Measurements from ENCODE around the gene ATPAF2.
"Not testable (repeated sequence)": the region's sequence is repeated elsewhere in the genome, so short reads cannot be mapped to it uniquely, and the experiment has no call there.

Gene ATPAF2

GRCh38 chr17:18000030-18000408 is 38.9 kb downstream of the ATPAF2 start:
- no peaks in the 10 kb centered on the region for H3K36me3 Mint-ChIP-seq (ENCODE audit: insufficient read depth)
- no peak overlapping the region for H3K4me3 Mint-ChIP-seq
- DNase-seq (ENCODE audit: low spot score in 2 of 2) (no peak), ATAC-seq (replicated peaks; ENCODE audit: extremely low read depth, poor library complexity, severe bottlenecking) (no peak)
- H3K27me3 Mint-ChIP-seq, result no peaks in the 10 kb centered on the region
- peaks cover under 1% of the 10 kb centered on the region for H3K4me1 Mint-ChIP-seq
- H3K27ac Mint-ChIP-seq (ENCODE audit: low read depth), result no peak overlapping the region
- no peaks in the 10 kb centered on the region for H3K9me3 Mint-ChIP-seq

GRCh38 chr17:17999364-18000029 is 39.5 kb downstream of the ATPAF2 start:
- Mint-ChIP-seq H3K9me3 (no peaks in the 10 kb centered on the region), H3K27me3 (no peaks in the 10 kb centered on the region), H3K4me3 (no peak overlapping the region), H3K4me1 (peaks cover 4% of the 10 kb centered on the region), H3K27ac (ENCODE audit: low read depth) (no peak overlapping the region), H3K36me3 (ENCODE audit: insufficient read depth) (no peaks in the 10 kb centered on the region)
- ATAC-seq (replicated peaks; ENCODE audit: extremely low read depth, poor library complexity, severe bottlenecking), result no peak
- no peak for DNase-seq (ENCODE audit: low spot score in 2 of 2)

DNA sequence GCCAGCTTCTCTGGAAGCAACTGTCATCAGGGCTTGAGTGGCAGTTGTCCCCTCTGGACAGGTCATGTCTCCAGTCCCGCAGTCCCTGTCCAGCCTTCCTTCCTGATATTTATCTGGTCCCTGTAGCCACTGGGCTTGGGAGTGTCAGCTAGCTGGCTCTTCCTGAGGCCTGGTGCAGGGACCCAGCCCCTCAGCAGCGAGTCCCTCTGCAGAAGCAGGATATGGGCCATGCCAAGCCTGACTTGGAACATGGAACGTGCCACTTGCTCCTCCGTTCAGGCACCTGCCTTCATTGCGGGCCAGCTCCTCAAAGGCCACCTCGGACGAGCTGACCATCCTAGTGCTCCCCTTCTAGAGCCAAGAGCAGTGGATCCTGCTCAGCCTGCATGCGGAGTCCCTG is 40.0 kb downstream of the ATPAF2 start:
- H3K27ac Mint-ChIP-seq (ENCODE audit: low read depth), result no peak overlapping the region
- no peaks in the 10 kb centered on the region for H3K27me3 Mint-ChIP-seq
- H3K4me3 Mint-ChIP-seq, result no peak overlapping the region
- no peak for DNase-seq (ENCODE audit: low spot score in 2 of 2)
- peaks cover 4% of the 10 kb centered on the region for H3K4me1 Mint-ChIP-seq
- no peaks in the 10 kb centered on the region for H3K36me3 Mint-ChIP-seq (ENCODE audit: insufficient read depth)
- no peak for ATAC-seq (replicated peaks; ENCODE audit: extremely low read depth, poor library complexity, severe bottlenecking)
- no peaks in the 10 kb centered on the region for H3K9me3 Mint-ChIP-seq

DNA sequence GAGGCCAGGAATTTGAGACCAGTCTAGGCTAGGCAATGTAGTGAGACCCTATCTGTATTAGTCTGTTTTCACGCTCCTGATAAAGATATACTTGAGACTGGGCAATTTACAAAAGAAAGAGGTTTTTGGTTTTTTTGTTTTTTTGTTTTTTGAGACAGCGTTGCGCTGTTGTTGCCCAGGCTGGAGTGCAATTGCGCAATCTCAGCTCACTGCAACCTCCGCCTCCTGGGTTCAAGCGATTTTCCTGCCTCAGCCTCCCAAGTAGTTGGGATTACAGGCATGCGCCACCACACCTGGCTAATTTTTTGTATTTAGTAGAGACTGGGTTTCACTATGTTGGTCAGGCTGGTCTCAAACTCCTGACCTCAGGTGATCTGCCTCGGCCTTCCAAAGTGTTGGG is 43.1 kb downstream of the ATPAF2 start:
- not testable (repeated sequence) for H3K27ac Mint-ChIP-seq (ENCODE audit: low read depth); H3K4me3 Mint-ChIP-seq; ATAC-seq (replicated peaks; ENCODE audit: extremely low read depth, poor library complexity, severe bottlenecking); H3K9me3 Mint-ChIP-seq; DNase-seq (ENCODE audit: low spot score in 2 of 2); H3K27me3 Mint-ChIP-seq; H3K4me1 Mint-ChIP-seq; H3K36me3 Mint-ChIP-seq (ENCODE audit: insufficient read depth)

DNA sequence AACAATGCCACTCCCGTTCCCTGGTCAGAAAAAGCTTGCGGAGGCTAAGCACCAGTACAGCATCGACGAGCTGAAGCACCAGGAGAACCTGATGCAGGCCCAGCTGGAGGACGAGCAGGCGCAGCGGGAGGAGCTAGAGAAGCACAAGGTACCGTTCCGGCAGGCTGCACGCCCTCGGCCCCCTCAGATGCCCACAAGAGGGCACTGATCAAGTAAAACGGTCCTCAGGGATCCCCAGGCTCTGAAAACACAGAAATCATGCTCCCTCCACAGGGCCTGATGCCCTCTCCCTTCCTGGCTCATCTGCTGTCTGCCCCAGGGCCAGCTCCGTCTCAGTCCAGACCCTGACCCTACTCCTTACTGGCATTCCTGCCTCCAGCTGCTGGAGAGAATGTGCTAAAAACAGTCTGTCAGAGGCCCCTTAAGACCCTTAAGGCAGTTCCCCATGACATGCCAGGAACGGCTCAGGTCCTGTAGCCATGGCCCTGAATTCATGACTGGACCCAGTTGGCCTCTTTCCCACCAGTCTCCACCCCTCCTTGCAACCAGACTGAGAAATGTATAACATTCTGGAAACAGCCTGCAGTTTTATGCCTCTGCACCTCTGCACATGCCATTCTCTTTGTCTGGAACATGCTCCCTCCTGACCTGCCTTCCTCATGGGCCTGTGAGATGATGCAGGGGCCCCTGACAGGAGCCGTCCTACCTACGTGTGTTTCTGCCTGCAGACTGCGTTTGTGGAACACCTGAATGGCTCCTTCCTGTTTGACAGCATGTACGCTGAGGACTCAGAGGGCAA is 44.5 kb downstream of the ATPAF2 start:
- Mint-ChIP-seq H3K4me1 (peaks cover 4% of the 10 kb centered on the region), H3K4me3 (no peak overlapping the region), H3K9me3 (no peaks in the 10 kb centered on the region), H3K27ac (ENCODE audit: low read depth) (peak overlapping the region; percentile 3), H3K36me3 (ENCODE audit: insufficient read depth) (no peaks in the 10 kb centered on the region), H3K27me3 (no peaks in the 10 kb centered on the region)
- DNase-seq (ENCODE audit: low spot score in 2 of 2) (no peak), ATAC-seq (replicated peaks; ENCODE audit: extremely low read depth, poor library complexity, severe bottlenecking) (no peak)

- no peak overlapping the region for H3K4me3 Mint-ChIP-seq
- no peak overlapping the region for H3K27ac Mint-ChIP-seq (ENCODE audit: low read depth)
- no peak for ATAC-seq (replicated peaks; ENCODE audit: extremely low read depth, poor library complexity, severe bottlenecking)
- H3K27me3 Mint-ChIP-seq, result no peaks in the 10 kb centered on the region
- no peak for DNase-seq (ENCODE audit: low spot score in 2 of 2)
- H3K9me3 Mint-ChIP-seq, result no peaks in the 10 kb centered on the region
- peaks cover 4% of the 10 kb centered on the region for H3K4me1 Mint-ChIP-seq
- H3K36me3 Mint-ChIP-seq (ENCODE audit: insufficient read depth), result no peaks in the 10 kb centered on the region
Observed at GRCh38 chr17:17993852-17994251, 45.1 kb downstream of the ATPAF2 start.

DNA sequence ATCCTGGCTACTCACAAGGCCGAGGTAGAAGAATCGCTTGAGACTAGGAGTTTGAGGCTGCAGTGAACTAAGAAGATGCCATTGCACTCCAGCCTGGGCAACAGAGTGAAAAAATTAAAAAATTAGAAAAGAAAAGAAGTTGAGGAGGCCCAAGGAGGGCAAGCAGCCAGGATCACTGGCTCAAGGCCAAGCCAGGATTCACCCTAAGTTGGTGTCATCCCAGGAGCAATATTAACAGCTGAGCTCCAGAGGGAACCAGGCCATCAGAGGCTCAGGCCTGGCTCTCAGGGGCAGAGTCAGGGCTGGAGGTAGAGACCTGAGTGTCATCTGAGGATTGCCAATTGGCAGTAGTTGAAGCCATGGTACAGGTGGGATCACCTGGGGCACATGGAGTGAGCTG is 45.6 kb downstream of the ATPAF2 start:
- H3K27ac Mint-ChIP-seq (ENCODE audit: low read depth), result no peak overlapping the region
- peaks cover 4% of the 10 kb centered on the region for H3K4me1 Mint-ChIP-seq
- no peaks in the 10 kb centered on the region for H3K36me3 Mint-ChIP-seq (ENCODE audit: insufficient read depth)
- no peaks in the 10 kb centered on the region for H3K9me3 Mint-ChIP-seq
- no peak overlapping the region for H3K4me3 Mint-ChIP-seq
- no peak for ATAC-seq (replicated peaks; ENCODE audit: extremely low read depth, poor library complexity, severe bottlenecking)
- no peak for DNase-seq (ENCODE audit: low spot score in 2 of 2)
- H3K27me3 Mint-ChIP-seq, result no peaks in the 10 kb centered on the region

DNA sequence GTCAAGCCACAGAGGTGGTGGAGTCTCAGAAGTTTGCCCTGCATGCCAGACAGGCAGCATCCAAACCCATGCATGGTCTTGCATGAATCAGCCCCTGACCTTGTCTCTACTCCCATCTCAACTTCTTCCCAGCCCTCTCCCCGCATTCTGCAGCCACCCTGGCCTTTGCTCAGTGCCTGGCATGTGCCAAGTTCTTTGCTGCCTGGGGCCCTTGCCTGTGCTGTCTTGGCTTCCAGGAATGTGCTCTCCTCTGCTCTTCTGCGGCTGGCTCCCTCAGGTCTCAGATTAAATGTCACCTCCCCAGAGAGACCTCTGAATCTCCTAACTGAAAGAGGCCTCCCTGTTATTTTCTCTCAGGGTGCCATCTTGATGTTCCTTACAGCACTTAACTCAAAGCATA is 48.7 kb downstream of the ATPAF2 start:
- Mint-ChIP-seq H3K4me1 (peaks cover 4% of the 10 kb centered on the region), H3K36me3 (ENCODE audit: insufficient read depth) (no peaks in the 10 kb centered on the region), H3K27me3 (no peaks in the 10 kb centered on the region), H3K4me3 (no peak overlapping the region), H3K27ac (ENCODE audit: low read depth) (no peak overlapping the region), H3K9me3 (no peaks in the 10 kb centered on the region)
- ATAC-seq (replicated peaks; ENCODE audit: extremely low read depth, poor library complexity, severe bottlenecking) (no peak), DNase-seq (ENCODE audit: low spot score in 2 of 2) (no peak)

GRCh38 chr17:17989618-17990017 is 49.4 kb downstream of the ATPAF2 start:
- Mint-ChIP-seq H3K36me3 (ENCODE audit: insufficient read depth) (no peaks in the 10 kb centered on the region), H3K27me3 (no peaks in the 10 kb centered on the region), H3K4me1 (no peaks in the 10 kb centered on the region), H3K27ac (ENCODE audit: low read depth) (no peak overlapping the region), H3K9me3 (no peaks in the 10 kb centered on the region), H3K4me3 (no peak overlapping the region)
- ATAC-seq (replicated peaks; ENCODE audit: extremely low read depth, poor library complexity, severe bottlenecking) (no peak), DNase-seq (ENCODE audit: low spot score in 2 of 2) (no peak)

DNA sequence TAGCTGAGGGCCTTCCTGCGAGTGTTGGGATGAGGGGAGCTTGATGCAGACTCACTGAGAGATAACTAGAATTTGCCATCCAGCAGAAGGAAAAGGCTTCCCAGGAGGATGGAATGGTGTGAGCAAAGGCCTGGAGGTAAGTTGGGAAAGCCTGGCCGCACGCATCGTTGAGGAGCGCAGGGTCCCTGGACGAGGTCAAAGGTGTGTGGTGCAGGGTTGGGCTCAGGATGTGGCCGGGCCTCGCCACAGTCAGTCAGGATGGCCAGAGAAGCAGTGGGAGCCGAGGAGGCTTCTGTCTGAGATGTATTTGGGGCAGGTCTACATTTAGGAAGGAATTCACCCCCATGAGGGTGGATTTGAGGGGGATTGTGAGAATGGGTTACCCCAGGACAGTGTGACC is 49.9 kb downstream of the ATPAF2 start:
- Mint-ChIP-seq H3K4me1 (no peaks in the 10 kb centered on the region), H3K27ac (ENCODE audit: low read depth) (no peak overlapping the region), H3K27me3 (no peaks in the 10 kb centered on the region), H3K9me3 (no peaks in the 10 kb centered on the region), H3K36me3 (ENCODE audit: insufficient read depth) (no peaks in the 10 kb centered on the region), H3K4me3 (no peak overlapping the region)
- no peak for ATAC-seq (replicated peaks; ENCODE audit: extremely low read depth, poor library complexity, severe bottlenecking)
- no peak for DNase-seq (ENCODE audit: low spot score in 2 of 2)

- no peak for ATAC-seq (replicated peaks; ENCODE audit: extremely low read depth, poor library complexity, severe bottlenecking)
- Mint-ChIP-seq H3K4me3 (no peak overlapping the region), H3K36me3 (ENCODE audit: insufficient read depth) (no peaks in the 10 kb centered on the region), H3K9me3 (no peaks in the 10 kb centered on the region), H3K4me1 (no peaks in the 10 kb centered on the region), H3K27me3 (no peaks in the 10 kb centered on the region), H3K27ac (ENCODE audit: low read depth) (no peak overlapping the region)
- DNase-seq (ENCODE audit: low spot score in 2 of 2), result no peak
Observed at GRCh38 chr17:17988427-17988945, 50.5 kb downstream of the ATPAF2 start.

DNA sequence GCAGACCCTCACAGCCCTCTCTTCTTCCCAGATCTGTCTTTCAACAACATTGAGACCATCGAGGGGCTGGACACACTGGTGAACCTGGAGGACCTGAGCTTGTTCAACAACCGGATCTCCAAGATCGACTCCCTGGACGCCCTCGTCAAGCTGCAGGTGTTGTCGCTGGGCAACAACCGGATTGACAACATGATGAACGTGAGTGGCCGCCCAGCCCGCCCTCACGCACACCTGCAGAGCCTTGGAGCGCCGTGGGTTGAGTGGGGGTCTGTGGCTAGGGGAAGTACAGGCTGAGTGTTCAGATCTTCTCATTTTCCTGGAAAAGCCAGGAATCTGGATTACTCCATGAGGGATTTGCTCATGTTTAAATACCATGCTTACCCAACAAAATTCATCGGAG is 51.1 kb downstream of the ATPAF2 start:
- no peak overlapping the region for H3K27ac Mint-ChIP-seq (ENCODE audit: low read depth)
- ATAC-seq (replicated peaks; ENCODE audit: extremely low read depth, poor library complexity, severe bottlenecking), result no peak
- H3K4me1 Mint-ChIP-seq, result no peaks in the 10 kb centered on the region
- H3K4me3 Mint-ChIP-seq, result no peak overlapping the region
- no peaks in the 10 kb centered on the region for H3K36me3 Mint-ChIP-seq (ENCODE audit: insufficient read depth)
- H3K9me3 Mint-ChIP-seq, result no peaks in the 10 kb centered on the region
- no peak for DNase-seq (ENCODE audit: low spot score in 2 of 2)
- no peaks in the 10 kb centered on the region for H3K27me3 Mint-ChIP-seq

GRCh38 chr17:17987187-17987896 is 51.6 kb downstream of the ATPAF2 start:
- H3K27ac Mint-ChIP-seq (ENCODE audit: low read depth), result no peak overlapping the region

More at GRCh38 chr17:17987187-17987896, 51.6 kb downstream of the ATPAF2 start:
- no peak for DNase-seq (ENCODE audit: low spot score in 2 of 2)
- H3K27me3 Mint-ChIP-seq, result no peaks in the 10 kb centered on the region
- H3K36me3 Mint-ChIP-seq (ENCODE audit: insufficient read depth), result no peaks in the 10 kb centered on the region
- ATAC-seq (replicated peaks; ENCODE audit: extremely low read depth, poor library complexity, severe bottlenecking), result no peak
- H3K4me1 Mint-ChIP-seq, result no peaks in the 10 kb centered on the region
- no peaks in the 10 kb centered on the region for H3K9me3 Mint-ChIP-seq
- no peak overlapping the region for H3K4me3 Mint-ChIP-seq
